ENCODE data around the gene RPP40.

The RPP40 gene

DNA sequence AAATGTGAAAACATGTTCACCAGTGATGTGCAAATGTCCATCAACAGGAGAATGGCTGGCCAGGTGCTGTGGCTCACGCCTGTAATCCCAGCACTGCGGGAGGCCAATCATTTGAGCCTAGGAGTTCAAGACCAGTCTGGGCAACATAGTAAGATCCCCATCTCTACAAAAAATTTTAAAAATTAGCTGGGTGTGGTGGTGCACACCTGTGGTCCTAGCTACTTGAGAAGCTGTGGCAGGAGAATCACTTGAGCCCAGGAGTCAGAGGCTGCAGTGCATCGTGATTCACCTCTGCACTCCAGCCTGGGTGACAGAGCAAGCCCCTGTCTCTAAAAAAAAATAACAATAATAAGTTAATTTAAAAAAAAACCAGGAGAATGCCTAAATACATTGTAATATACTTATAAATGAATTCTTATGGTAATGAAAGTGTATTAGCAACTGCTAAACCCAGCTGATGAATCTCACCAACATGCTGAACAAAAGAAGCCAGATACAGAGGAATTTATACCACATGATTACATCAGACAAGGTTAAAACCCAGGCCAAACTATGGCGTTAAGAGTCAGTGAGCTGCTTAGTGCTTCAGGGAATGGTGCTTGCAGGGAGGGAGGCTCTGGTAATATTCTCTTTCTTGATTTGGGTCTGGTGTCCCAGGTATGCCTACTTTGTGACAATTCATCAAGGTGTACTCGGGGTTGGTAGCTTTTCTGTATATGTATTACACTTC lies 36.4 kb downstream of the RPP40 start:
- DNase-seq: no peak

DNA sequence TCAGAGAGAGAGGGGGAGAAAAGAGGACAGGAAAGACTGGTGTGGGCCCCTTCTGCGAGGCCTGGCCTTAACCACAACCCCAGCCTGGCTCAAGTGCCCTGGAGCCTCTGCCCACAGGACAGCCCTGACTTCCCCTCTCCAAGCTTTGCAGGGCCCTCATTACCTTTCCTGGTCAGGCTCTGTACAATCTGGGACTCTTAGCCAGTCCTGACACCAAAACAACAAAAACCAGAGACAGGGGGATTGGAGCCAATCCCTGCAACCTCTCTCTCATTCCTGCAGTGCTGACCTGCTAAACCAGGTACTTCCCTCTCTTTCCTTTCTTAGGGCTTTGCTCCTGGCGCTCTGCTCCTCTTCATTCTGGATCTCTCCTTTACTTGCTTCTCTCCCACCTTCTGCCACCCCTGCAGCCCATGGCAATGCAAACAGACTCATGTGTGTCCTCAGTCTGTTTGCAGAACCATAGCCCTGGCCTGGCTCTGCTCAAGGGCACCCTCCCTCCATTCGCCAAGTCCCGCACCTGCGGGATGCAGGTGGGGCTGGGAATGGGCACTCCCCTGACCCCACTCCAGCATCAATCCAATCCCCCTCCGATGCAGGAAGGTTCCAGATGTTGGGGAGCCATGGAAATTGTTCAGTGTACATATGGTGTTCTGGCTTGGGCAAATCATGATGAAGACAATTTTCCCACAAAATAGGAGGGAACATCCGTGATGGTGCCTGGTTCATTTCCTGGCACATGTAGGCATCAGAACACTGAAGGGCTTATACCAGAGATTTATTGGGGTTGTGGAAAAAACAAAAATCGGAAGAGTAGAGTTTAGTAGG lies 38.1 kb downstream of the RPP40 start:
- no peak for DNase-seq

DNA sequence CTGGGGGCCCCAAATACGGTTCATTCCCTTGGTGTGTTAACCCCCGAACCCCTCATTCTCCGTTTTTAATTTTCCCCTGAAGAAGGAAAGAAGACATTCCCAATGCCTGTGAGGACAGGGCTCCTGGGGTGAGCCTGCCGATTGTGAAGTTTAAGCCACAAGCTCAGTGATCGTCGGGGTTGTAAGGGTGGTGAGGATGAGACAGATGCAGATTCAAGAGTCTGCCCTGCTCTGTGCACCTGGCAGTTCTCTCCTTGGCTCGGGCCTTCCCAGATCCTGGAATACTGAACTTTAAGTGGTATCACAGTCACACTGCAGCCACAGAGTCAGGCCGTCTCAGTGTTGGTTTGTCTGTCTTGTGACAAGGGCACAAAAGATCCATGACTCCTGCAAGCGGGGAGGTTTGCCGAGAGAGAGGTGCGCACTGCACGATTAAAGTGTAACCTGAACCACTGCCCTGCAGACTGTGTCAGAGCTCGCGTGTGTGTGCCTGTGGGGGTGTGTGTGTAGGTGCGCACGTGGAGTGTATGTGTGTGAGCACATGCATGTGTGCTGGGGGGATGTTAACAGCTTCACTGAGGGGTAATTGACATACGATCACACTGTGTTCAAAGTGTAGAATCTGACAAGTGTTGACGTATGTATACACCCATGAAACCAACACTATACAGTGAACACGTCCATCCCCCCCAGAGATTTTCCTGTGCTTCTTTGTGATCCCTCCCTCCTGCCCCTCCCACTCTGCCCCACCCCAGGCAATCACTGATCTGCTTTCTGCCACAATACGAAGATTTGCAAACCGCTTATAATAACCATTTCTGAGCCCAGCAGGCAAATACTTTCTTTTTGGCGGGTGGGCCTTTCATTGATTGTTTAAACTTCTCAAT lies 38.9 kb downstream of the RPP40 start:
- DNase-seq: no peak

DNA sequence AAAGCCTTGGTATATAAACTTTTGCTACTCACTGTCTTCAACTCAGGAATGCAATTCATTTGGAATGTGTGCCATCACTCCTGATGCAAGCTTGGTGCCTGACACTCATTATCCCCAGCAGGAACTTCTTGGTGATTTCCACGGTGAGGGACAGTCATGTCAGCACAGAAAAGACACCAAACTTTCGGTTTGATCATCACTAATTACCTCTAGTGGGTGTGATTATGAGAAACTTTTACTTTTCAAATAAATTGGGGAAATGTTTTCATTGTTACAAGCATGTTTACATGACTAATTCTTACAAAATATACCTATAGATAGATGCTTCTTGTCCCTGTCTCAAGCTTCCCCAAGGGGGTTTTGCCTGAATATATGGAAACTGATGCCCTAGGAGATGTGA lies 40.9 kb downstream of the RPP40 start:
- no peak for DNase-seq

DNA sequence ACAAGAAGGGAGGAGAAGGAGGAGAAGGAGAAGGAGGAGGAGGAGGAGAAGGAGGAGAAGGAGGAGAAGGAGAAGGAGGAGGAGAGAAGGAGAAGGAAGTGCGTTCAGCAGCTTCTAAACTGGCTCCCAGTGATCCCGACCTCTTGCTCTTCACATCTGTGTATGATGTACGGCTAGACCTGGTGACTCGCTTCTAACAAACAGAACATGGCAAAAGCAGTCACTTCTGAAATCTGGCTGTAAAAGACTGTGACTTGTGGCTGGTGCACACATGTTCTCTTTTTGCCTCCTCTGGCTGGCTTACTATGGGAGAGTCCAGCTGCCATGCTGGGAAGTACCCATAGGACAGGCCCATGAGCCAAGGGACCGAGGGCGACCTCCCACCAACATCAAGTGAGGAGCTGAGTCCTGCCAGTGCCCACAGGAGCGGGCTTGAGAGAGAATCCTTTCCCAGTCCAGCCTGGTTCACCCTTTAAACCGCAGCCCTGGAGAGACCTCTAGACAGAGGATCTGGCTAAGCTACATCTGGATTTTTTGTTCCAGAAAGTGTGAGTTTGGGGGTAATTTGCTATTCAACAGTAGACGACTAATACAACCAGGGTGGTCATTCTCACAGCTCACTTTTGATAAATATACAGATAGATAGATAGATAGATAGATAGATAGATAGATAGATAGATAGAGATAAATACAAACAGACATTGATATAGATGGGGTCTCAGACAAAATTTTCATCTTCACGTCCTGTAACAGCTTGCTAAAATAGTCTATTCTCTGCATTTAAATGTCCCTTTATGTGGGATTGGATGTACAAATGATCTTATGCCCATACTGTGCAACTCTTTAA lies 42.3 kb downstream of the RPP40 start:
- DNase-seq: no peak

DNA sequence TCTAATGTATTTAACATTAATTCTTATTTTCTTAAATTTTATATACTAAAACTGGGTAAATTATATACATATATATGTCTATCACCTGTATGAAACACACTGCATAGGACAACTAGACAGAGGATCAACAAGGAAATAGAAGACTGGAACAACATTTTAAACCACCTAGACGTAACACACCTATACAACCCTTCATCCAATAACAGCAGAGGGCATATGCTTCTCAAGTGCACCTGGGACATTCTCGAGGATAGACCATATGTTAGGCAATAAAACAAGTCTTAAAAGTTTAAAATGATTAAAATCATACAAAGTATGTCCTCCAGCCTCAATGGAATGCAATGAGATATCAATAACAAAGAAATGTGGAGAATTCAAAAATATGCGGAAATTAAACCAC lies 45.2 kb downstream of the RPP40 start:
- no peak for DNase-seq

DNA sequence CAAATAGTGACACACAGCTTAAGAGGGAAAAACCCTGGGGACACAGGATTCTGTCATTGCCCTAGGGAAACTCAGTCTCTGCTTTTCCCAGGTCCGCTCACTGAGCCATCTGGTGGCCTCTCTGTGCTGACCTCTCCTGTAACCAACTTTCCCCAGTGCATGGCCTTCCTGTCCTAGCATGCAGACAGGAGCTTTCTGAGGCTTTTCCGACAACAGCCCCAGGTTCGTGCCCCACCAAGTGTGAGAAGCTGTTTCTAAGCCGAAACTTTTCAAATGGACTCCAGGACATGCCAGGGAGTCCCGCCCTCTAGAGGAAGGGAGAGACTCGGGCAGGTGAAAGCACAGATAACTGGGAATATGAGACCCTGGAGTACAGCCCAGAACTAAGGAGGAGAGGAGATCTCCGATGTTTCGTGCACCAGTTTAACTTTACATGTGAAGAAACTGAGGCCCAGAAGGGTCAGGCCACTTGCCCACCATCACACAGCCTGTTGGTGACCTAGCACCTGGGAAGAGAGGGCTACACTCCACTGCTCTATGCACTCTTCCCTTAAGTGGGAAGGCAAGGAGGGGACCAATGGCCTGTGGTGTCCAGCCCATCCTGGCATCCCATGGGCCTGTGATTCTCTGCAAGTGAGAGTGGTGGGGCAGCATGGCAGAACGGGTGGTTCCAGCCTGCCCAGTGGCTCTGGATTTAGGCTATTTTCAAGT lies 46.2 kb downstream of the RPP40 start:
- no peak for DNase-seq

DNA sequence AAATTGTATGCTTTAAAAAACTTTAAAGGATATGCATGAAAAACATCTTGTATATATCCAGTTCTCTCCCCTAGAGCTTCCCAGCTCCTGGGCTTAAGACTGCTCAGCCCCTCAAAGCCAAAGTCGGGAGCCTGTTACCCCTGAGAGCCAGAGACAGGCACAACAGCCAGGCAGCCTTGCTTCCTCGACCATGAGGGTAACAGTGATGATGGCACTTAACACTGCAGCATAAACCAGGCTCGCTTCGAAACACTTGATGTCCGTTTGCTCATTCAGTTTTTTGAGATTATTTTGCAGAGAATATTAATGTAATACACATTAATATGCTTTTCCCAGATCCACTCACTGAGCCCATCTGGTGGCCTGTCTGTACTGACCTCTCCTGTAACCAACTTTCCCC lies 47.2 kb downstream of the RPP40 start:
- no peak for DNase-seq

DNA sequence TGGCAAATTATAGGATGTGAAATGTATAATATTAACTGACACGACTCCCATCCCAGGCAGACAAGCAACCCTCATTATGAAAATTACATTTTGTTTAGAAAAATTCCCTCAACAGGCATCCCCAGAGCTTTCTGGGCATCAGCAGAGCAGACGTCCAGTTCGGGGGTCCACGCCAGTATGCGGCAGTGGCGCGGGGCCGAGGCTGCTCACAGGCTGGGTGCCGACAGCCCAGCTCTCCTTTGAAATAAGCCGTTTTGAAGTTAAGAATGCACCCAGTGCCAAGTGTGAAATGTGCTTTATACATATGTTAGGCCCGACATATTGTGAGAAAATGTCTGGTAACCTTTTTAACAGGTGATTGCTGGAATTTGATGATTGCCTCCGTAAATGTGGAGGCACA lies 50.4 kb downstream of the RPP40 start:
- DNase-seq: no peak

DNA sequence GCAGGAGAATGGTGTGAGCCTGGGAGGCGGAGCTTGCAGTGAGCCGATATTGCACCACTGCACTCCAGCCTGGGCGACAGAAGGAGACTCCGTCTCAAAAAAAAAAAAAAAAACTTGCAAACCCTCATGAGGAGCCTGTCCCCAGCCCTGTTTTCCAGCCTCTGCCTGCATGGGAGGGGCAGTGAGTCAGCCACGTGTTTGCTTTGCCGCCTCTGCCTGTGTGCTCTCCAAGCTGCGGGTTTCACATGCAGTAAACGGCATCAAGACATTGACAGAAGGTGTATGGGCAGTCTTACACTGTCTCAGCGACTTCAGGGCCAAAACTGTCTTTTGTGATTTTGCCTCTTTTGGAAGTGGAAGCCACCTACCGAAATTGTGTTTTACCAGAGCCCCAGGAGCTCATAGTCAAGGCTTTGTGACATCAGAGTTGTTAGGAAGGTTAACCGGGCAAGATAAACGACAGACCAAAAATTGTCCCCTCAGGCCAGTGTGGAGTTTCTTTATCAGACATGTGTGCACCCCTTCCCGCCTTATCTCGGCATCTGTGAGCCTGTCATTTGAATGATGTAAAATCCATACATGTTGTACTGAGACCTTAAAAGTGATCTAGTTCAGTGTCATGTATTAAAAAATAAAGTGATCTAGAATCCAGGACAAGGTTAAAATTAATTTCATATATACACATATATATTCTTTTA lies 52.9 kb downstream of the RPP40 start:
- no peak for DNase-seq

DNA sequence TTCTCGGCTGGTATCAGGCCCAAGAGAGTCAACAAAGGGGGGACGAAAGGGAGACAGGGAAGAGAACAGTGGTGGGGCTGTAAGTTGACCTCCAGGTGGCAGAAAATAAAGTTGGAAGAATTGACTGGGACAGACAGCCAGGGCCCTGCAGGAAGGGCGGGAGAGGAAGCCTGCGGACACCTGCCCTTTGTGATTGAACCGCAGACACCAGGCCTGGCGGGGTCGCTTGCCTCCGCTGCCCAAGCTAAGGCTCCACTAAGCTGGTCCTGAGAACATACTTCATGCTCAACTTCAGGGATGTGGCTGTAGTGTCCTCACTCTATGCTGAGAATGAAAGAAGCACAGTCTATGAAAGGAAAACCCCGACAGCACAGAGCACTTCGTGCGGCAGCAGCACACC lies 53.8 kb downstream of the RPP40 start:
- DNase-seq: no peak

DNA sequence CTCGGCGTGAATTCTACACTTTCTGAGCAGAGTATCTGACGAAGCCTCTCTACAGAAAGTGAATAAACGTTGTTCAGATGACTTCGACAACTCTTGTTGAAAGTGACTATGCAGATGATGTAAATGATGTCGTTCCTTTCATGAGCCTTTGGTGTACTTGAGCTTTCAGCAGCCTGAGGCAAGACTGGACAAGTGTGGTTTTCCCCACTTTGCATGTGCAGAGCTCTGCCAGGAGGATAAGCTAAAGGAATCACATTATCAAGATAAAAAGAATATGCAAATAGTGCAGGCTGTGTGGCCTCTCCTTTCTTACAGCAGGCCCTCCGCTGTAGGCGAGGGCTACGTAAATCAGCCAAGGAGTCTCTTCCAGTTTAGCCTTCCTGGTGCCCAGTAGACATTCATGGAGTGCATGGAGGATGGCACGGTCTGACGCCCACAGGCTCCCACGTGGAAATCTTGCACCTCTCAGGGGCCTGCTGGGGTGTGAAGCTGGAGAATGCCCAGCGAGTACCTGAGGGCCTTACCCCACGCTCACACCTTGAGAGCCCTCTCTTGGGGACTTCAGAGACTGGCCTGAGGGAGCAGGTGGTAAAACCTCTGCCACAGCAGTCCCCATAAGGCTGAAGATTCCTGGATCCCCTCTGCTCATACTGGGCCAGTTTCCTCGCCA lies 54.9 kb downstream of the RPP40 start:
- no peak for DNase-seq

DNA sequence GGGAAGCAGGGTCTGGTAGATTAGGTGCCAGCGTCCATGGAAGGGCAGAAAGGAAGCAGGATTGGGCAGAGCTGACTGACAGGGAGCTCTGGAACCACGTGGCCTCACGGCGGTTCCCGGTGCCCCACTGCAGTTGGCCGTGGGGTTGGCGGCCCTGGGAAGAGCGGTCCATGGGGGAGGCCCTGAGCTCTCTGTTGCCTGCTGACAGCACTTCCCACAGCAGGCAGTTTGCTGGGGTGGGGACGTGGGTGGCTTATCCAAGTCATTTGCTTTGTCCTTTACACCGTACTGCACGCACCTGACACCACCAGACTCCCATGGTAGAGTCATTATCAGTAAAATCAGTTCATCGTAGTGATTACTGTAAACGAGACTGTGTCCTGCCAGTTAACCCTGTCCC lies 56.1 kb downstream of the RPP40 start:
- DNase-seq: no peak

DNA sequence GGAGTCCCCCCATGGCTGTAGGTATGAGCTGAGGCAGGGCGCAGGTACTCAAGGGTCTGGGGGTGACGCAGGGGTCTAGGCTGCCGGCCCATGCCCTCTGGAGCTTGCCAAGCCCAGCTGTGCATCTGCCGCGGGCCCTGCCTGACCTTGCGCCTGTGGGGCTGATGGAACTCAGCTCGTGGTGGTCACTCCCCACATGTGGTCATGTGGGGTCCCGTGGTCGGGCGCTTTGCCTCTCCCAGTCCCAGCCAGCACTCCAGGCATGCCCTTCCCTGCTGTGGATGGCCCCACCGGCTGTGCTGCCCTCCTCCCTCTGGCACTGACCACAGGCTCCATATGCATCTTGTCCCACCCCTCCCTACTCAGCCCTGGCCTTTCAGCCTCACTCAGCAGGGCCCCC lies 57.3 kb downstream of the RPP40 start:
- DNase-seq: no peak
